Natural killer cell (primary cell): Measurements from ENCODE around the gene NDNF. TPM values are rescaled to one million over a fixed set of nuclear protein-coding genes. Genes with fewer than 3 reads are reported as not detected.

Experiments used
- ATAC-seq, 3 donors: fragments of 150-1000 bp in 2 of 3; fragments of 200-7000 bp in 1 of 3; cut with Tn5 transposase; 1 replicate in 1 of 3; 2 replicates in 2 of 3; pipeline ENCODE4 v1.10.0; 2021; ENCODE audit warnings: mild to moderate bottlenecking in 2 of 3, moderate library complexity in 2 of 3
- DNase-seq, 2 donors: peaks; one replicate each; pipeline versions ENCODE4 v3.0.0 to v3.0.0-alpha.2; 2013 to 2021; ENCODE audit warnings: mixed read lengths in 1 of 2
- H3K27ac ChIP-seq: one replicate; pipeline ENCODE4 v1.5.1; 2013; ENCODE audit warnings: mild to moderate bottlenecking, low read length
- H3K27me3 ChIP-seq: one replicate; pipeline ENCODE4 v1.6.1; 2013; ENCODE audit warnings: low read length; ENCODE audit not compliant: control insufficient read depth, insufficient read depth
- H3K36me3 ChIP-seq: one replicate; pipeline ENCODE4 v1.6.1; 2013; ENCODE audit warnings: low read length; ENCODE audit not compliant: control insufficient read depth, insufficient read depth
- H3K4me1 ChIP-seq: one replicate; pipeline ENCODE4 v1.6.1; 2013; ENCODE audit warnings: low read length; ENCODE audit not compliant: control insufficient read depth, insufficient read depth
- H3K4me3 ChIP-seq: one replicate; pipeline ENCODE4 v1.5.1; 2013; ENCODE audit warnings: low read length
- H3K9me3 ChIP-seq: one replicate; pipeline ENCODE4 v1.6.1; 2013; ENCODE audit warnings: low read length; ENCODE audit not compliant: control insufficient read depth, insufficient read depth
- H3K27ac Mint-ChIP-seq, 2 donors: one replicate each; pipeline ENCODE4 v1.8.0; 2022; ENCODE audit warnings: mild to moderate bottlenecking in 2 of 2, mixed read lengths in 2 of 2, moderate library complexity in 1 of 2
- H3K27me3 Mint-ChIP-seq, 2 donors: one replicate each; pipeline ENCODE4 v1.8.0; 2022; ENCODE audit warnings: low read depth in 2 of 2, mixed read lengths in 2 of 2
- H3K36me3 Mint-ChIP-seq: one replicate; pipeline ENCODE4 v1.8.0; 2022; ENCODE audit warnings: mixed read lengths
- H3K4me1 Mint-ChIP-seq, 2 donors: one replicate each; pipeline ENCODE4 v1.8.0; 2022; ENCODE audit warnings: mixed read lengths in 2 of 2
- H3K4me3 Mint-ChIP-seq: one replicate; pipeline ENCODE4 v1.8.0; 2022; ENCODE audit warnings: mild to moderate bottlenecking, moderate library complexity, mixed read lengths
- H3K9me3 Mint-ChIP-seq, 2 donors: one replicate each; pipeline ENCODE4 v1.8.0; 2022; ENCODE audit warnings: mixed read lengths in 2 of 2
- WGBS: methylation state at CpG from one replicate; pipeline ENCODE4 v1.1.7; 2013; ENCODE audit warnings: missing lambda C conversion rate; ENCODE audit not compliant: insufficient coverage; 5-methylcytosine and 5-hydroxymethylcytosine counted together
- intact Hi-C: fragments of 100-400 bp; cut with micrococcal nuclease; formaldehyde crosslinking; loops from one replicate; pipeline ENCODE4 v1.14.2; 2022
- total RNA-seq, 4 donors: library from RNA; stranded (reverse); fragments of 120-200 nt in 1 of 4; gene quantifications; one replicate each; pipeline versions ENCODE4 v1.2.3 to v1.2.4, GENCODE V29; 2013 to 2022
- TF ChIP-seq, protein P1 (sequence below): fragments of 200-600 bp; IDR thresholded peaks from one replicate; pipeline ENCODE4 v1.8.0; 2022; ENCODE audit warnings: antibody characterized with exemption

NDNF gene
- total RNA-seq, 3 donors from 2014 or later (not counting 1 experiment from before 2014, with no cell fraction given), result not detected

DNA sequence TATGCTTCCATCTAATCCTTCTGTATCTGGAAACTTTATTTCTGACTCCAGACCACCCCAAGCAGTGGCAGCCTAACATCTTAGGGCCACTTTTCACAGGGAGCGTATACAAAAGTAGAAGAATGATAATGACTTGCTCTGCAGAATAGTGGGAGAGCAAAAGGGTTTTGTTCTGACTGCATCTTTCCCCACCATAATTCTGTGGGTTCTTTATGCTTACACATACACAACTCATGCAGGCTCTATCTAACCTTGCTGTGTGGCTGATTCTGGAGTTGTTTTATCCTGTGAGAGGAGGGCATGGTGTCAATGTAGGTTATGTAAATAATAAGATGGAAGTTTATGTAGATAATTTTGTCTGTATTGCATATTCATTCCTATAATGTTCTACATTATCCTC is 42.4 kb upstream of the NDNF start:
- no peak overlapping the region for H3K27ac Mint-ChIP-seq
- no peaks in the 10 kb centered on the region for H3K9me3 Mint-ChIP-seq
- H3K4me1 Mint-ChIP-seq, result peaks cover 0 to 5% of the 10 kb centered on the region in 2 donors

DNA sequence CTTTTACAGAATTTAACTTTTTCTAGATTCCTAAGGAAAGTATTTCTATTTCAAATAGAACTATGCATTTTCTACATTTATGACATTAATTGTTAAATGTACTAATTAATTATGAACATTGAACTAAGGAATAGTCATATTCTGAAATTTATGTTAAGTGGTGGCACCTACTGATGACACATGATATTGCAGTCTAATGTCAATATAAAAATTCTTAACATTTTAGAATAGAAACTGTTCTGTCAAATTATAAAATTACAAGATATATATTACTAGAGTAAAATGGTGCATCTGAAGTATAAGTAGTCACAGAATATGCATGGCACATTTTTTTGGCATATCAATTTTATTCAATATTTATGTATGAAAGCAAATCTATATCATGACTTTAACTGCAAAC is 40.2 kb upstream of the NDNF start:
- Histone ChIP-seq H3K4me3 (no peak overlapping the region), H3K9me3 (no peaks in the 10 kb centered on the region), H3K27ac (no peak overlapping the region), H3K4me1 (no peaks in the 10 kb centered on the region), H3K36me3 (no peaks in the 10 kb centered on the region), H3K27me3 (no peaks in the 10 kb centered on the region)
- Mint-ChIP-seq H3K36me3 (no peaks in the 10 kb centered on the region), H3K4me3 (no peak overlapping the region), H3K4me1 (peaks cover 0 to 5% of the 10 kb centered on the region in 2 donors), H3K27ac (no peak overlapping the region), H3K27me3 (peaks cover 13 to 17% of the 10 kb centered on the region in 2 donors), H3K9me3 (no peaks in the 10 kb centered on the region)
- DNase-seq (peak in 1 of 2 donors; percentile 30), ATAC-seq (no peak)
- TF ChIP-seq, protein P1, sequence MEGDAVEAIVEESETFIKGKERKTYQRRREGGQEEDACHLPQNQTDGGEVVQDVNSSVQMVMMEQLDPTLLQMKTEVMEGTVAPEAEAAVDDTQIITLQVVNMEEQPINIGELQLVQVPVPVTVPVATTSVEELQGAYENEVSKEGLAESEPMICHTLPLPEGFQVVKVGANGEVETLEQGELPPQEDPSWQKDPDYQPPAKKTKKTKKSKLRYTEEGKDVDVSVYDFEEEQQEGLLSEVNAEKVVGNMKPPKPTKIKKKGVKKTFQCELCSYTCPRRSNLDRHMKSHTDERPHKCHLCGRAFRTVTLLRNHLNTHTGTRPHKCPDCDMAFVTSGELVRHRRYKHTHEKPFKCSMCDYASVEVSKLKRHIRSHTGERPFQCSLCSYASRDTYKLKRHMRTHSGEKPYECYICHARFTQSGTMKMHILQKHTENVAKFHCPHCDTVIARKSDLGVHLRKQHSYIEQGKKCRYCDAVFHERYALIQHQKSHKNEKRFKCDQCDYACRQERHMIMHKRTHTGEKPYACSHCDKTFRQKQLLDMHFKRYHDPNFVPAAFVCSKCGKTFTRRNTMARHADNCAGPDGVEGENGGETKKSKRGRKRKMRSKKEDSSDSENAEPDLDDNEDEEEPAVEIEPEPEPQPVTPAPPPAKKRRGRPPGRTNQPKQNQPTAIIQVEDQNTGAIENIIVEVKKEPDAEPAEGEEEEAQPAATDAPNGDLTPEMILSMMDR, result peak; percentile 73
- intact Hi-C loops, result no loop called here

More for the DNA sequence above, 42.4 kb upstream of the NDNF start:
- no peak overlapping the region for H3K4me3 ChIP-seq
- no peaks in the 10 kb centered on the region for H3K36me3 ChIP-seq
- Mint-ChIP-seq H3K36me3 (no peaks in the 10 kb centered on the region), H3K4me3 (no peak overlapping the region), H3K27me3 (peaks cover 6% of the 10 kb centered on the region in 2 donors)
- ATAC-seq, result no peak
- no peaks in the 10 kb centered on the region for H3K27me3 ChIP-seq
- intact Hi-C loops, result no loop called here
- H3K9me3 ChIP-seq, result no peaks in the 10 kb centered on the region
- DNase-seq, result no peak
- WGBS, result no CpG with 5 or more reads among the region's 1 CpG
- H3K4me1 ChIP-seq, result no peaks in the 10 kb centered on the region
- TF ChIP-seq, protein P1, result no peak
- no peak overlapping the region for H3K27ac ChIP-seq

GRCh38 chr4:121108557-121108956 is 36.2 kb upstream of the NDNF start:
- peaks cover 31 to 56% of the 10 kb centered on the region in 2 donors for H3K27me3 Mint-ChIP-seq
- 98% methylated on average over 2 of the region's 2 CpGs for WGBS
- Histone ChIP-seq H3K27me3 (peaks cover 6% of the 10 kb centered on the region), H3K4me3 (no peak overlapping the region), H3K4me1 (no peaks in the 10 kb centered on the region), H3K36me3 (no peaks in the 10 kb centered on the region), H3K27ac (no peak overlapping the region), H3K9me3 (no peaks in the 10 kb centered on the region)
- H3K27ac Mint-ChIP-seq, result no peak overlapping the region
- H3K9me3 Mint-ChIP-seq, result no peaks in the 10 kb centered on the region
- DNase-seq, result no peak
- TF ChIP-seq, protein P1, result no peak
- H3K36me3 Mint-ChIP-seq, result peaks cover 7% of the 10 kb centered on the region
- no peak for ATAC-seq
- no peaks in the 10 kb centered on the region for H3K4me1 Mint-ChIP-seq
- intact Hi-C loops, result no loop called here
- H3K4me3 Mint-ChIP-seq, result no peak overlapping the region

GRCh38 chr4:121107507-121107906 is 35.2 kb upstream of the NDNF start:
- intact Hi-C loops, result no loop called here
- Mint-ChIP-seq H3K27me3 (peaks cover 40 to 66% of the 10 kb centered on the region in 2 donors), H3K4me1 (no peaks in the 10 kb centered on the region), H3K36me3 (peaks cover 7% of the 10 kb centered on the region), H3K27ac (no peak overlapping the region), H3K9me3 (no peaks in the 10 kb centered on the region), H3K4me3 (no peak overlapping the region)
- Histone ChIP-seq H3K4me3 (no peak overlapping the region), H3K36me3 (no peaks in the 10 kb centered on the region), H3K9me3 (no peaks in the 10 kb centered on the region), H3K4me1 (no peaks in the 10 kb centered on the region), H3K27ac (no peak overlapping the region), H3K27me3 (peaks cover 6% of the 10 kb centered on the region)
- 97% methylated on average over 4 of the region's 4 CpGs for WGBS
- TF ChIP-seq, protein P1, result no peak
- ATAC-seq (no peak), DNase-seq (no peak)
